GM12878 (cell line): ENCODE results near the gene TMEM150A. TPM values are rescaled to one million over a fixed set of nuclear protein-coding genes. Genes with fewer than 3 reads are reported as not detected.

Experiments used
- ATAC-seq: fragments of 200-7000 bp; cut with Tn5 transposase; 3 replicates; pipeline ENCODE4 v1.9.1; 2020; ENCODE audit warnings: mild to moderate bottlenecking, moderate library complexity
- BruUV-seq: library from RNA; stranded (reverse); fragments of 400-500 nt; replicated peaks from 2 replicates; lab custom pipeline; 2021; lab: Mats Ljungman, UMichigan
- CTCF ChIA-PET: fragments of 300-600 bp; sonication (Branson Sonifier 250); formaldehyde crosslinking; extraction: SDS; loops from one replicate; lab custom pipeline; 2021; ENCODE audit warnings: inconsistent platforms; lab: Yijun Ruan, JAX
- POLR2A ChIA-PET: fragments of 350-600 bp; formaldehyde crosslinking; extraction: SDS; loops from one replicate; lab custom pipeline; 2021; ENCODE audit warnings: inconsistent platforms; lab: Charles Lee
- RAD21 ChIA-PET: fragments of 300-600 bp; sonication (Branson Sonifier 250); formaldehyde crosslinking; loops from one replicate; lab custom pipeline; 2023; ENCODE audit warnings: antibody characterized with exemption; ENCODE audit not compliant: unreplicated experiment; lab: Charles Lee
- SMC1A ChIA-PET: fragments of 300-600 bp; sonication (Branson Sonifier 250); formaldehyde crosslinking; loops from one replicate; lab custom pipeline; 2023; ENCODE audit not compliant: unreplicated experiment, uncharacterized antibody; lab: Charles Lee
- DNase-seq: peaks from one replicate; pipeline ENCODE4 v3.0.0-alpha.2; 2011; ENCODE audit warnings: low read depth, low spot score
- FAIRE-seq: peaks from 3 replicates; lab custom pipeline; 2011; peaks lifted over from hg19 to GRCh38; lab: Jason Lieb, UNC
- H2AFZ ChIP-seq: 2 replicates; pipeline ENCODE4 v1.6.0; 2011; ENCODE audit warnings: low read depth, low read length, control low read depth; ENCODE audit not compliant: control insufficient read depth
- H3K27ac ChIP-seq: 2 replicates; pipeline ENCODE4 v1.5.1; 2011; ENCODE audit warnings: control low read depth; ENCODE audit not compliant: control insufficient read depth, insufficient read depth
- H3K27me3 ChIP-seq, 2 experiments: replicated peaks in 1 of 2; 2 replicates each; pipeline versions ENCODE4 v1.6.0 to v1.6.1; 2011; ENCODE audit warnings: low read length in 1 of 2; ENCODE audit not compliant: control insufficient read depth in 2 of 2, insufficient read depth in 2 of 2
- H3K36me3 ChIP-seq, 2 experiments: 2 replicates each; pipeline ENCODE4 v1.5.1; 2011; ENCODE audit warnings: low read length in 1 of 2; ENCODE audit not compliant: control insufficient read depth in 2 of 2, insufficient read depth in 2 of 2
- H3K4me1 ChIP-seq: 2 replicates; pipeline ENCODE4 v1.6.1; 2011; ENCODE audit warnings: mild to moderate bottlenecking, low read length, moderate library complexity, mixed read lengths; ENCODE audit not compliant: control insufficient read depth, insufficient read depth
- H3K4me2 ChIP-seq: 2 replicates; pipeline ENCODE4 v1.6.0; 2011; ENCODE audit warnings: control low read depth; ENCODE audit not compliant: control insufficient read depth, insufficient read depth
- H3K4me3 ChIP-seq: fragments of 200-600 bp; sonication (generic); 2 replicates; pipeline ENCODE4 v1.5.1; 2016
- H3K79me2 ChIP-seq: 2 replicates; pipeline ENCODE4 v1.6.0; 2011; ENCODE audit warnings: low read length; ENCODE audit not compliant: control insufficient read depth, insufficient read depth
- H3K9ac ChIP-seq: 2 replicates; pipeline ENCODE4 v1.8.0; 2011; ENCODE audit warnings: low read length, control low read depth, mixed read lengths; ENCODE audit not compliant: control insufficient read depth, insufficient read depth
- H3K9me3 ChIP-seq: replicated peaks from 3 replicates; pipeline ENCODE4 v1.5.1; 2011; ENCODE audit warnings: mild to moderate bottlenecking, low read length; ENCODE audit not compliant: control insufficient read depth, insufficient read depth
- H4K20me1 ChIP-seq: 2 replicates; pipeline ENCODE4 v1.6.0; 2011; ENCODE audit not compliant: control insufficient read depth, insufficient read depth
- CHD1 ChIP-seq: IDR thresholded peaks from 2 replicates; pipeline ENCODE4 v1.6.1; 2012; ENCODE audit warnings: low read depth, low read length, improper control_type of control experiment
- HCFC1 ChIP-seq: fragments of 150-350 bp; IDR thresholded peaks from 2 replicates; pipeline ENCODE4 v1.6.1; 2014; ENCODE audit warnings: low read length
- SMAD1 ChIP-seq: fragments of 450-650 bp; IDR thresholded peaks from 2 replicates; pipeline ENCODE4 v1.6.1; 2018; ENCODE audit warnings: mild to moderate bottlenecking, low read depth; ENCODE audit not compliant: partially characterized antibody
- SUPT20H ChIP-seq: IDR thresholded peaks from 2 replicates; pipeline ENCODE4 v1.6.1; 2011; ENCODE audit warnings: low read depth, mild to moderate bottlenecking, low read length, moderate library complexity, borderline replicate concordance; ENCODE audit not compliant: control insufficient read depth
- WGBS: methylation state at CpG from one replicate; pipeline ENCODE4 v1.1.6; 2016; ENCODE audit warnings: low lambda C conversion rate; ENCODE audit not compliant: insufficient replicate concordance, insufficient coverage; ENCODE audit errors: missing lambda C conversion rate; 5-methylcytosine and 5-hydroxymethylcytosine counted together
- in situ Hi-C: fragments of 300-500 bp; cut with MboI; formaldehyde crosslinking; loops from 9 replicates; pipeline ENCODE4 v1.14.3; 2018; ENCODE audit warnings: mixed read lengths
- intact Hi-C: fragments of 100-400 bp; cut with micrococcal nuclease; formaldehyde crosslinking; loops from one replicate; pipeline ENCODE4 v1.14.2; 2022; ENCODE audit not compliant: unreplicated experiment
- polyA plus RNA-seq, 11 experiments: library from polyadenylated mRNA; depleted of rRNA in 4 of 11; unstranded in 6 of 11; stranded (reverse) in 5 of 11; fragments of >200 nt; fragmentation: Nextera tagmentation in 4 of 11; fragmentation: Illumina TruSeq in 1 of 11; extraction: Ambion mirVana in 4 of 11; extraction: Trizol in 1 of 11; gene quantifications; 1 replicate in 1 of 11; 2 replicates in 10 of 11; pipeline versions ENCODE4 v1.2.1 to v1.2.3, GENCODE V29; 2011 to 2016; ENCODE audit warnings: inconsistent platforms in 2 of 11, missing spikeins in 2 of 11, low read depth in 1 of 11
- small RNA-seq: library from RNA; depleted of rRNA; stranded (forward); fragments of <200 nt; gene quantifications from one replicate; pipeline ENCODE3, GENCODE V24; 2014
- total RNA-seq, 4 experiments: library from RNA; depleted of rRNA in 3 of 4; stranded (reverse); fragments of >200 nt in 3 of 4; fragmentation: Illumina TruSeq in 1 of 4; extraction: Trizol in 1 of 4; gene quantifications; 2 replicates each; pipeline versions ENCODE4 v1.2.1 to v1.2.3, GENCODE V29; 2013 to 2021
- TF ChIP-seq, protein P1 (sequence below): fragments of 450-650 bp; IDR thresholded peaks from 2 replicates; pipeline ENCODE4 v1.6.1; 2017; ENCODE audit warnings: antibody characterized with exemption, mild to moderate bottlenecking, moderate library complexity
- TF ChIP-seq, protein P2 (sequence below): fragments of 450-650 bp; IDR thresholded peaks from 2 replicates; pipeline ENCODE4 v1.6.1; 2018; ENCODE audit warnings: borderline replicate concordance, mild to moderate bottlenecking; ENCODE audit not compliant: partially characterized antibody

Gene TMEM150A
- total and polyA plus RNA-seq, 10 of the 15 experiments (the other 5 are each of a cell fraction or from before 2014, with no cell fraction given) = 0.45 to 4.4 (median 2.6) TPM

DNA sequence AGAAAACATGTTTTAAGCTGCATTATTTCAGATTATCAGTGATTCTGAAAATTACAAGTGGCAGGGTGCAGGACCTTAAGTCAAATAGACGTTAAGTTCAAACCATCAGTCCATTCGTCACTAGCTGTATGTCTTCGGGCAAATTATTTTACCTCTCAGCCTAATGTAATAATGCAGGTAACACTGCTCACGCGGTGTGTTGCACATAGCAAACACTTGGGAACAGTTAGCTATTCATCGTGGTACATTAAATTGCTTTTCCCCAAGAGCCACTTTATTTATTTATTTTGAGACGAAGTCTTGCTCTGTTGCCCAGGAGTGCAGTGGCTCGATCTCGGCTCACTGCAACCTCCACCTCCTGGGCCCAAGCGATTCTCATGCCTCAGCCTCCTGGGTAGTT lies 53.4 kb downstream of the TMEM150A start (continued):
- TF ChIP-seq SMAD1 (no peak), CHD1 (no peak)

GRCh38 chr2:85548608-85548900 lies 53.9 kb downstream of the TMEM150A start:
- Histone ChIP-seq H3K4me3 (no peak overlapping the region), H3K4me1 (no peaks in the 10 kb centered on the region), H3K9me3 (no peaks in the 10 kb centered on the region), H2AFZ (no peak overlapping the region), H3K4me2 (no peak overlapping the region), H4K20me1 (no peaks in the 10 kb centered on the region), H3K27ac (no peak overlapping the region), H3K27me3 (no peaks in the 10 kb centered on the region), H3K79me2 (no peaks in the 10 kb centered on the region), H3K36me3 (peaks cover 8 to 26% of the 10 kb centered on the region in 2 experiments), H3K9ac (no peak overlapping the region)
- ChIA-PET RAD21 (interaction anchor here (0.9 to 7.7 kb wide), 6 partner anchors 8 to 157 kb away, joined by 3 to 179 read pairs (median 3); partner anchors contain the start of genes GGCX and SH2D6), POLR2A (interaction anchor here (0.6 to 2.8 kb wide), 7 partner anchors 9 to 421 kb away, joined by 3 to 12 read pairs (median 5); partner anchors contain the start of genes GGCX, MAT2A and SH2D6), CTCF (interaction anchor here (0.5 to 10.4 kb wide), 7 partner anchors 8 to 1214 kb away, joined by 3 to 336 read pairs (median 4); partner anchors contain the start of genes MAT2A and SH2D6), SMC1A (interaction anchor here (1.0 to 6.3 kb wide), 8 partner anchors 9 to 164 kb away, joined by 3 to 201 read pairs (median 4); partner anchors contain the start of genes MAT2A and SH2D6)
- FAIRE-seq (no peak), DNase-seq (no peak), ATAC-seq (no peak)
- WGBS = 94% methylated on average over 2 of the region's 2 CpGs
- intact Hi-C loops (no loop called here), in situ Hi-C loops (no loop called here)
- BruUV-seq = no TSS peak
- TF ChIP-seq, protein P1, sequence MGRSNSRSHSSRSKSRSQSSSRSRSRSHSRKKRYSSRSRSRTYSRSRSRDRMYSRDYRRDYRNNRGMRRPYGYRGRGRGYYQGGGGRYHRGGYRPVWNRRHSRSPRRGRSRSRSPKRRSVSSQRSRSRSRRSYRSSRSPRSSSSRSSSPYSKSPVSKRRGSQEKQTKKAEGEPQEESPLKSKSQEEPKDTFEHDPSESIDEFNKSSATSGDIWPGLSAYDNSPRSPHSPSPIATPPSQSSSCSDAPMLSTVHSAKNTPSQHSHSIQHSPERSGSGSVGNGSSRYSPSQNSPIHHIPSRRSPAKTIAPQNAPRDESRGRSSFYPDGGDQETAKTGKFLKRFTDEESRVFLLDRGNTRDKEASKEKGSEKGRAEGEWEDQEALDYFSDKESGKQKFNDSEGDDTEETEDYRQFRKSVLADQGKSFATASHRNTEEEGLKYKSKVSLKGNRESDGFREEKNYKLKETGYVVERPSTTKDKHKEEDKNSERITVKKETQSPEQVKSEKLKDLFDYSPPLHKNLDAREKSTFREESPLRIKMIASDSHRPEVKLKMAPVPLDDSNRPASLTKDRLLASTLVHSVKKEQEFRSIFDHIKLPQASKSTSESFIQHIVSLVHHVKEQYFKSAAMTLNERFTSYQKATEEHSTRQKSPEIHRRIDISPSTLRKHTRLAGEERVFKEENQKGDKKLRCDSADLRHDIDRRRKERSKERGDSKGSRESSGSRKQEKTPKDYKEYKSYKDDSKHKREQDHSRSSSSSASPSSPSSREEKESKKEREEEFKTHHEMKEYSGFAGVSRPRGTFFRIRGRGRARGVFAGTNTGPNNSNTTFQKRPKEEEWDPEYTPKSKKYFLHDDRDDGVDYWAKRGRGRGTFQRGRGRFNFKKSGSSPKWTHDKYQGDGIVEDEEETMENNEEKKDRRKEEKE = no peak
- TF ChIP-seq, protein P2, sequence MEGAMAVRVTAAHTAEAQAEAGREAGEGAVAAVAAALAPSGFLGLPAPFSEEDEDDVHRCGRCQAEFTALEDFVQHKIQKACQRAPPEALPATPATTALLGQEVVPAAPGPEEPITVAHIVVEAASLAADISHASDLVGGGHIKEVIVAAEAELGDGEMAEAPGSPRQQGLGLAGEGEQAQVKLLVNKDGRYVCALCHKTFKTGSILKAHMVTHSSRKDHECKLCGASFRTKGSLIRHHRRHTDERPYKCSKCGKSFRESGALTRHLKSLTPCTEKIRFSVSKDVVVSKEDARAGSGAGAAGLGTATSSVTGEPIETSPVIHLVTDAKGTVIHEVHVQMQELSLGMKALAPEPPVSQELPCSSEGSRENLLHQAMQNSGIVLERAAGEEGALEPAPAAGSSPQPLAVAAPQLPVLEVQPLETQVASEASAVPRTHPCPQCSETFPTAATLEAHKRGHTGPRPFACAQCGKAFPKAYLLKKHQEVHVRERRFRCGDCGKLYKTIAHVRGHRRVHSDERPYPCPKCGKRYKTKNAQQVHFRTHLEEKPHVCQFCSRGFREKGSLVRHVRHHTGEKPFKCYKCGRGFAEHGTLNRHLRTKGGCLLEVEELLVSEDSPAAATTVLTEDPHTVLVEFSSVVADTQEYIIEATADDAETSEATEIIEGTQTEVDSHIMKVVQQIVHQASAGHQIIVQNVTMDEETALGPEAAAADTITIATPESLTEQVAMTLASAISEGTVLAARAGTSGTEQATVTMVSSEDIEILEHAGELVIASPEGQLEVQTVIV = no peak
- TF ChIP-seq HCFC1 (no peak), SUPT20H (no peak)
- TF ChIP-seq, all 136 proteins: peak for 0

Small RNAs within 50 kb of the gene (small RNA-seq; reads per million reads assigned to genes)
- not detected for gene RN7SL126P

Other genes starting within 250 kb of the TMEM150A start
Only the 7 nearest of the 14 such genes appear.
- 183 TPM in 2 replicates for gene MAT2A, start 63.5 kb downstream of the TMEM150A start, total RNA-seq (2014; rRNA removed)
- 125 and 133 TPM in 2 replicates for gene MAT2A, start 63.5 kb downstream of the TMEM150A start, total RNA-seq (2014; rRNA removed; fragmentation: Illumina TruSeq; extraction: Trizol)
- gene MAT2A, start 63.5 kb downstream of the TMEM150A start, total RNA-seq (2021) = 255 and 286 TPM in 2 replicates
- 408 and 460 TPM in 2 replicates for gene MAT2A, start 63.5 kb downstream of the TMEM150A start, polyA plus RNA-seq (2011; rRNA removed)
- 293 and 364 TPM in 2 replicates for gene MAT2A, start 63.5 kb downstream of the TMEM150A start, polyA plus RNA-seq (2014; fragmentation: Illumina TruSeq; extraction: Trizol)
- gene MAT2A, start 63.5 kb downstream of the TMEM150A start, polyA plus RNA-seq (2014; fragmentation: Nextera tagmentation; extraction: Ambion mirVana) = 100 to 1,000 TPM in 1 of 2 experiments, 10 to 100 TPM in 1; 97.6 to 127 TPM
- gene MAT2A, start 63.5 kb downstream of the TMEM150A start, polyA plus RNA-seq (2014; rRNA removed) = 329 and 359 TPM in 2 replicates
- 100 to 1,000 TPM; 312 to 333 TPM for gene MAT2A, start 63.5 kb downstream of the TMEM150A start, polyA plus RNA-seq (2016; fragmentation: Nextera tagmentation; extraction: Ambion mirVana)
- 22.2 and 23.6 TPM in 2 replicates for gene GGCX, start 41.2 kb downstream of the TMEM150A start, total RNA-seq (2014; rRNA removed)
- 18.5 and 20.8 TPM in 2 replicates for gene GGCX, start 41.2 kb downstream of the TMEM150A start, total RNA-seq (2014; rRNA removed; fragmentation: Illumina TruSeq; extraction: Trizol)
- gene GGCX, start 41.2 kb downstream of the TMEM150A start, total RNA-seq (2021) = 22.9 and 24.6 TPM in 2 replicates
- gene GGCX, start 41.2 kb downstream of the TMEM150A start, polyA plus RNA-seq (2011; rRNA removed) = 20.5 and 26.1 TPM in 2 replicates
- gene GGCX, start 41.2 kb downstream of the TMEM150A start, polyA plus RNA-seq (2014; fragmentation: Illumina TruSeq; extraction: Trizol) = 18.1 and 22.5 TPM in 2 replicates
- 10 to 100 TPM; 46.6 to 52.7 TPM for gene GGCX, start 41.2 kb downstream of the TMEM150A start, polyA plus RNA-seq (2014; fragmentation: Nextera tagmentation; extraction: Ambion mirVana)
- 27.0 and 37.6 TPM in 2 replicates for gene GGCX, start 41.2 kb downstream of the TMEM150A start, polyA plus RNA-seq (2014; rRNA removed)
- gene GGCX, start 41.2 kb downstream of the TMEM150A start, polyA plus RNA-seq (2016; fragmentation: Nextera tagmentation; extraction: Ambion mirVana) = 10 to 100 TPM; 25.4 to 30.3 TPM
- gene VAMP8, start 25.1 kb downstream of the TMEM150A start, total RNA-seq (2014; rRNA removed) = 148 and 159 TPM in 2 replicates
- 89.5 and 93.6 TPM in 2 replicates for gene VAMP8, start 25.1 kb downstream of the TMEM150A start, total RNA-seq (2014; rRNA removed; fragmentation: Illumina TruSeq; extraction: Trizol)
- 135 and 141 TPM in 2 replicates for gene VAMP8, start 25.1 kb downstream of the TMEM150A start, total RNA-seq (2021)
- 266 and 269 TPM in 2 replicates for gene VAMP8, start 25.1 kb downstream of the TMEM150A start, polyA plus RNA-seq (2011; rRNA removed)
- gene VAMP8, start 25.1 kb downstream of the TMEM150A start, polyA plus RNA-seq (2014; fragmentation: Illumina TruSeq; extraction: Trizol) = 266 and 296 TPM in 2 replicates
- gene VAMP8, start 25.1 kb downstream of the TMEM150A start, polyA plus RNA-seq (2014; fragmentation: Nextera tagmentation; extraction: Ambion mirVana) = 100 to 1,000 TPM; 544 to 744 TPM
- 184 and 193 TPM in 2 replicates for gene VAMP8, start 25.1 kb downstream of the TMEM150A start, polyA plus RNA-seq (2014; rRNA removed)
- 100 to 1,000 TPM; 210 to 223 TPM for gene VAMP8, start 25.1 kb downstream of the TMEM150A start, polyA plus RNA-seq (2016; fragmentation: Nextera tagmentation; extraction: Ambion mirVana)
- 17.7 and 19.3 TPM in 2 replicates for gene VAMP5, start 18.3 kb downstream of the TMEM150A start, total RNA-seq (2014; rRNA removed)
- gene VAMP5, start 18.3 kb downstream of the TMEM150A start, total RNA-seq (2014; rRNA removed; fragmentation: Illumina TruSeq; extraction: Trizol) = 6.7 and 7.4 TPM in 2 replicates
- gene VAMP5, start 18.3 kb downstream of the TMEM150A start, total RNA-seq (2021) = 21.8 and 24.5 TPM in 2 replicates
- 1.4 and 3.8 TPM in 2 replicates for gene VAMP5, start 18.3 kb downstream of the TMEM150A start, polyA plus RNA-seq (2011; rRNA removed)
- 11.0 and 22.0 TPM in 2 replicates for gene VAMP5, start 18.3 kb downstream of the TMEM150A start, polyA plus RNA-seq (2014; fragmentation: Illumina TruSeq; extraction: Trizol)
- gene VAMP5, start 18.3 kb downstream of the TMEM150A start, polyA plus RNA-seq (2014; fragmentation: Nextera tagmentation; extraction: Ambion mirVana) = 10 to 100 TPM; 37.1 to 52.7 TPM
- 31.3 and 38.3 TPM in 2 replicates for gene VAMP5, start 18.3 kb downstream of the TMEM150A start, polyA plus RNA-seq (2014; rRNA removed)
- 10 to 100 TPM; 23.8 to 28.0 TPM for gene VAMP5, start 18.3 kb downstream of the TMEM150A start, polyA plus RNA-seq (2016; fragmentation: Nextera tagmentation; extraction: Ambion mirVana)
- gene RNF181, start 7.0 kb downstream of the TMEM150A start, total RNA-seq (2014; rRNA removed) = 191 and 198 TPM in 2 replicates
- 141 TPM in 2 replicates for gene RNF181, start 7.0 kb downstream of the TMEM150A start, total RNA-seq (2014; rRNA removed; fragmentation: Illumina TruSeq; extraction: Trizol)
- 89.7 and 101 TPM in 2 replicates for gene RNF181, start 7.0 kb downstream of the TMEM150A start, total RNA-seq (2021)
- gene RNF181, start 7.0 kb downstream of the TMEM150A start, polyA plus RNA-seq (2011; rRNA removed) = 264 and 409 TPM in 2 replicates
- 145 and 196 TPM in 2 replicates for gene RNF181, start 7.0 kb downstream of the TMEM150A start, polyA plus RNA-seq (2014; fragmentation: Illumina TruSeq; extraction: Trizol)
- 100 to 1,000 TPM; 354 to 368 TPM for gene RNF181, start 7.0 kb downstream of the TMEM150A start, polyA plus RNA-seq (2014; fragmentation: Nextera tagmentation; extraction: Ambion mirVana)
- 219 and 235 TPM in 2 replicates for gene RNF181, start 7.0 kb downstream of the TMEM150A start, polyA plus RNA-seq (2014; rRNA removed)
- gene RNF181, start 7.0 kb downstream of the TMEM150A start, polyA plus RNA-seq (2016; fragmentation: Nextera tagmentation; extraction: Ambion mirVana) = 100 to 1,000 TPM; 207 to 235 TPM
- 26.1 and 27.5 TPM in 2 replicates for gene C2orf68, start 9.4 kb upstream of the TMEM150A start, total RNA-seq (2014; rRNA removed)
- 19.1 and 22.3 TPM in 2 replicates for gene C2orf68, start 9.4 kb upstream of the TMEM150A start, total RNA-seq (2014; rRNA removed; fragmentation: Illumina TruSeq; extraction: Trizol)
- gene C2orf68, start 9.4 kb upstream of the TMEM150A start, total RNA-seq (2021) = 31.5 and 34.3 TPM in 2 replicates
- 44.9 and 56.1 TPM in 2 replicates for gene C2orf68, start 9.4 kb upstream of the TMEM150A start, polyA plus RNA-seq (2011; rRNA removed)
- gene C2orf68, start 9.4 kb upstream of the TMEM150A start, polyA plus RNA-seq (2014; fragmentation: Illumina TruSeq; extraction: Trizol) = 25.3 and 26.5 TPM in 2 replicates
- gene C2orf68, start 9.4 kb upstream of the TMEM150A start, polyA plus RNA-seq (2014; fragmentation: Nextera tagmentation; extraction: Ambion mirVana) = 10 to 100 TPM; 12.7 to 15.9 TPM
- gene C2orf68, start 9.4 kb upstream of the TMEM150A start, polyA plus RNA-seq (2014; rRNA removed) = 33.7 and 34.6 TPM in 2 replicates
- gene C2orf68, start 9.4 kb upstream of the TMEM150A start, polyA plus RNA-seq (2016; fragmentation: Nextera tagmentation; extraction: Ambion mirVana) = 10 to 100 TPM; 30.4 to 33.9 TPM
- gene USP39, start 13.5 kb upstream of the TMEM150A start, total RNA-seq (2014; rRNA removed) = 71.7 and 73.5 TPM in 2 replicates
- 55.2 and 55.8 TPM in 2 replicates for gene USP39, start 13.5 kb upstream of the TMEM150A start, total RNA-seq (2014; rRNA removed; fragmentation: Illumina TruSeq; extraction: Trizol)
- 55.1 and 56.3 TPM in 2 replicates for gene USP39, start 13.5 kb upstream of the TMEM150A start, total RNA-seq (2021)
- gene USP39, start 13.5 kb upstream of the TMEM150A start, polyA plus RNA-seq (2011; rRNA removed) = 55.7 and 70.9 TPM in 2 replicates
- 72.8 and 80.3 TPM in 2 replicates for gene USP39, start 13.5 kb upstream of the TMEM150A start, polyA plus RNA-seq (2014; fragmentation: Illumina TruSeq; extraction: Trizol)
- gene USP39, start 13.5 kb upstream of the TMEM150A start, polyA plus RNA-seq (2014; fragmentation: Nextera tagmentation; extraction: Ambion mirVana) = 10 to 100 TPM; 24.2 to 44.7 TPM
- gene USP39, start 13.5 kb upstream of the TMEM150A start, polyA plus RNA-seq (2014; rRNA removed) = 53.3 and 61.8 TPM in 2 replicates
- gene USP39, start 13.5 kb upstream of the TMEM150A start, polyA plus RNA-seq (2016; fragmentation: Nextera tagmentation; extraction: Ambion mirVana) = 10 to 100 TPM; 75.7 to 79.6 TPM